RCC 7860 (cell line): ENCODE measurements around the gene RCSD1.
A peak's percentile ranks its signal among the peaks of the same experiment; 100 is the strongest.
"Not testable (repeated sequence)": the region's sequence is repeated elsewhere in the genome, so short reads cannot be mapped to it uniquely, and the experiment has no call there.

Experiments used
- DNase-seq: peaks from one replicate; pipeline ENCODE4 v3.0.0-alpha.2; 2015; ENCODE audit warnings: low spot score
- FAIRE-seq: peaks from 2 replicates; lab custom pipeline; 2012; peaks lifted over from hg19 to GRCh38; lab: Jason Lieb, UNC

Gene RCSD1

DNA sequence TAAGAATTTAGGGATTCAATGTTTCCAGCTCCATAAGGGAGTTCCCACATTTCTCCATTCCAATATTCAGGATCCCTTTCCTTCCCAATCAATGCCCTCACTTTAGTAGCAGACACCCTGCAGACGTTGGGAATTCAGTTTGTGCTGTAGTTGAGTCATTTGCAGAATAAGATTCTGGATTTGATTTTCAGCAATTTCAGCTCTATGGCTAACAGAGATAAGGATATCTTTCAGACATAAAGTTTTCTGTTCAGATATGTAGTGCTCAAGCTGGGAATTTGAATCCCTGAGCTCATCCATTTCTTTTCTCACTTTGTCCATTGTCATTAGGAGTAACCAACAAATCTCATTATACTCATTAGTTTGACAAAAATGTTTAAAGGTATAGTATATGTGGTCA, 104.8 kb downstream of the RCSD1 start:
- DNase-seq (no peak), FAIRE-seq (no peak)

DNA sequence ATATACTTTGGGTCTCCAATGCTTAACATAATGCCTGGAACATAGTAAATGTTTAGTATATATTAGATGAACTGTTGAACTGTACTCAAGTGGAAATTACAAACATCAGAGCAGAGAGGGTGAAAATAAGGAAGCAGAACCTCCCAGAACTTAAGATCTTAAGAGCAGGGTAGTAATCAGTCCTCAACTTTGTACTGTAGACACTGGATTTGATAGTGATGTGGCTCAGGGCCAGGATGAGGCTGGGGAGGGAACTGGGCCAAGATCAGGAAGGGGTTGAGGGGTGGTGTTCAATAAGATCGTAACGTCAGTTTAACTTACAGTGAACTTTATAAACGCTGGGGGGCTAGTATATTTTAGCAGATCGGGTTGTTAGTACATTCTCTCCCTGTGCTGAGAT, 107.1 kb downstream of the RCSD1 start:
- FAIRE-seq = no peak
- no peak for DNase-seq

DNA sequence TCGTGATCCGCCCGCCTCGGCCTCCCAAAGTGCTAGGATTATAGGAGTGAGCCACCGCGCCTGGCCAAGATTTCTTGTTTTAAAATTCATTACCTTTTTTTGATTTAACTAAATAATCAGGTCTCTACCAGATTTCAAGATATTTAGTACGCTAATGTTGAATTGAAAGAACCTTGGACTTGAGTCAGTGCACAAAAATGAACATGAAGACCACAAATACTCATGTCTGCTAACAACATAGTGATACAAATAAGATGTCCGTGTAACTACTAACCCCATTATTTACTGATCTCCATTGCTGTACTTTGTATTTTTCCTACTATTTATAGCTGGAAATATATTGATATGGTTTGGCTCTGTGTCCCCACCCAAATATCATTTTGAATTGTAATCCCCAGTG, 108.1 kb downstream of the RCSD1 start:
- FAIRE-seq (no peak), DNase-seq (no peak)

DNA sequence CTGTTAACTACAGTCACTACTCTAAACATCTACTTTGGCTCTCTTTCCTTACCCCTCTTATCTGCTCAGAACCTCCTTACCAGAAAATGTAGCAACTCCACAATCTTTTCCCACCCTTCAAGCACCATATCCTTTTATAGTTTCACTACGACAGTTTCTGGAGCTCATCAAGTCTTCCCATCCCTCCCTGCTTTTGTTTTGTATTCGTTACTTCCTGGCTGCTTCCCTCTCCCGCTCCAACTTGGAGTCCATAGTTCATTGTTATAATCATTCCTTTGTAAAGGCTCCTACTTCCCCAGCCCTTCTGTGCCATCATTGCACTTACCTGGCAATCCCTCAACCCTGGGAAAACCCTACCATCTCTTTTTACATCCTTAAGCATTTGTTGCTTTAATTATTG, 109.7 kb downstream of the RCSD1 start:
- DNase-seq (no peak), FAIRE-seq (no peak)

DNA sequence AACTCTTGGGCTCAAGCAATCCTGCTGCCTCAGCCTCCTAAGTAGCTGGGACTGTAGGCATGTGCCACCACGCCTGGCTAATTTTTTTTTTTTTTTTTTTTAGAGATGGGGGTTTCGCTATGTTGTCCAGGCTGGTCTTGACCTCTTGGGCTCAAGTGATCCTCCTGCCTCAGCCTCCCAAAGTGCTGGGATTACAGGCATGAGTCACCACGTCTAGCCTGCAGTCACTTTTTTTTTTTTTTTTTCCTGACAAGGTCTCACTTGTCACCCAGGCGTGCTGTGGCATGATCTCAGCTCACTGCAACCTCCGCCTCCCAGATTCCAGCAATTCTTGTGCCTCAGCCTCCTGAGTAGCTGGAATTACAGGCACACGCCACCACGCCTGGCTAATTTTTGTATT, 111.1 kb downstream of the RCSD1 start:
- DNase-seq, FAIRE-seq: not testable (repeated sequence)

DNA sequence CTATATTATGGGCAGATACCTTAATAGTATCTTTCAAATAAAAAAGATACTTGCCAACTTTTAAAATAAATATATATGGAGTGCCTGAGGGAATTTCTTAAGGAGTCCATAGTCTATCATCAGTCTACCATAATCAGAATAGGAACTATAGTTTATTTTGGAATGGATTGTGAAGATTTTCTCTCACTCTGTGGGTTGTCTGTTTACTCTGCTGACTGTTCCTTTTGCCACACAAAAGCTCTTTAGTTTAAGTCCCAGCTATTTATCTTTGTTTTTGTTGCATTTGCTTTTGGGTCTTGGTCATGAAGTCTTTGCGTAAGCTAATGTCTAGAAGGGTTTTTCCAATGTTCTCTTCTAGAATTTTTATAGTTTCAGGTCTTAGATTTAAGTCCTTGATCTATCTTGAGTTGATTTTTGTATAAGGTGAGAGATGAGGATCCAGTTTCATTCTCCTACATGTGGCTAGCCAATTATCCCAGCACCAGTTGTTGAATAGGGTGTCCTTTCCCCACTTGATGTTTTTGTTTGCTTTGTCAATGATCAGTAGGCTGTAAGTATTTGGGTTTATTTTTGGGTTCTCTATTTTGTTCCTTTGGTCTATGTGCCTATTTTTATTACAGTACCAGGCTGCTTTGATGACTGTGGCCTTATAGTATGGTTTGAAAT, 112.5 kb downstream of the RCSD1 start:
- DNase-seq, FAIRE-seq: not testable (repeated sequence)

DNA sequence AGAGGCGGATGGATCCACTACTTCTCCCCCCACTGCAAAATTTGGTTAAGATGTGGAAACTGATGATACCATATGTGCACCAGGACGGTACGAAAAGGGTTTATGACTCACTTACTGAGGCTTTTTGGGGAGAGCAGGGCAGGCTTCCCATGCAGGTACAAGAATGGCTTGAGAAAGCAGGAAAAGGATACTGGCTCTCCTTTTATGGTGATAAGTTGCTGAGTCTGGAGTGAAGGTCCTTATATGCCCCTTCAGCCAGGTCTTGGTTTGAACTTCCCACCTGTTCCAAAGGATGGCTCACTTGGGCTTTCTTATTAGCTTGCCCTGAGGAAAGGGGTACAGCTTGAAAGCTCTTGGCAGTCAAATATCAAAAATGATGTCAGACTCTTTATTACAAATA, 114.9 kb downstream of the RCSD1 start:
- FAIRE-seq (no peak), DNase-seq (no peak)

DNA sequence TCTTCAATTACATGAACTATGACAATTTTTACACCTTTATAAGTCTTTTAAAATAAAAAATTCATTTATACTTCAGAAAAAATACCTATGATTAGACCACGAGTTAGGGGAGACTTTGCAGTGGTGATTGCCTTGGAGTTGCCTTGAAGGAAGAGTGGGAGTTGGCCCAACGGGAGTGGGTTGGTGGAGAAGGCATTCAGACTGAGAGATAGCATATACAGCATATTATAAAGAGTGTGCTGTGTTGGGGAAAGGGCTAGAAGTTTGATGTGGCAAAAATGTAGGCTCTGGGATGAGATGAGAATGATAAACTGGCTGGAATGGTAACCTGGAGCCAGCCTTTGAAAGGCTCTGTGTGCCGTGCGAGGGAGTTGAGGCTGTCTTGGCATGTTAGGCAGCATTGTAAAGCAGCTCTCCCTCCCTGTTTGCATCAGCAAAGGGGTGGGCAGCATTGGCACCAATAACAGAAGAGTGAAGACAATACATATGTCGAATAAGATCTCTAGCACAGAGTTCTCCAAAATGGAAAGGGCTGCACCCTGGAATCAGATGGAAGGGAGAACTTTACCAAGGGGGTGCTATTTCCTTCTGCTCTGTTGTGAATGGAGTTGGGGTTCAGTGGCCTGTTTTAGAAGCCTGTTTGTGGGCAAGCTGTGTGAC, 116.1 kb downstream of the RCSD1 start:
- FAIRE-seq (no peak), DNase-seq (no peak)

DNA sequence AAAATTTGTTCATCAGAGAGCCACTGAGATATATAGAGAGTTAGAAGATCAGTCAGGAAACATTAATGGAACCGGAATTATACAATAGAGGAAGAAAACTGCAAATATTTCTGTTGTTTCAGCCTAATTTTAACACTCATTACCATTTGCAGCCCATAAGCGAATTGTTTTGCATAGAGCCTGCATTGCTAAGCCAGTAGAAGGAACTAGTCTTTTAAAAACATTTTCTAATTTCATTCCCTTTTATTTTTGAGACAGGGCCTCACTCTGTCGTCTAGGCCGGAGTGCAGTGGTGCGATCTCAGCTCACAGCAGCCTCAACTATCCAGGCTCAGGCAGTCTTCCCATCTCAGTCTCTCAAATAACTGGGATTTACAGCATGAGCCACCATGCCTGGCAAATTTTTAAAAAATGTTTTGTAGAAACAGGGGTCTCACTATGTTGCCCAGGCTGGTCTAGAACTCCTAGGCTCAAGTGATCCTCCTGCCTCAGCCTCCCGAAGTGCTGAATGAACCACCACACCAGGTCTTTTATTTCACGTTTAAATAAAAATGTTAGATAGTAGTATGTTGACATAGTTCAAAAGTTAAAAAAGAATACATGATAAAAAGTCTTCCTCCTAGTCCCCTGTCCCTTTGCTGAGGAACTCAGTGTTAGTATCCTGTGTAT, 117.1 kb downstream of the RCSD1 start:
- DNase-seq = no peak
- no peak for FAIRE-seq

DNA sequence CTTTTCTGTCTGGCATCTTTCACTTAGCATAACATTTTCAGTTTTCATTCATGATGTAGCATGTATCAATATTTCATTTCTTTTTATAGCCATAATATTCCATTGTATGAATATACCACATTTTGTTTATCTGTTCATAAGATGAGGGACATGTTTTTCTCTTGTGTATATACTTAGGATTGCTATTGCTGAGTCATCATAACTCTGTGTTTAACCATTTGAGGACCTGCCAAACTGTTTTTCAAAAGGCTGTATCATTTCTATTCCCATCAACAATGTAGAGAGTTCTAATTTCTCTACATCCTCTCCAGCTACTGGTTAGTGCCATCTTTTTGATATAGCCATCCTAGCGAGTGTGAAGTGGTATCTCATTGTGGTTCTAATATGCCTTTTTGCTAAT, 118.0 kb downstream of the RCSD1 start:
- FAIRE-seq (no peak), DNase-seq (no peak)

DNA sequence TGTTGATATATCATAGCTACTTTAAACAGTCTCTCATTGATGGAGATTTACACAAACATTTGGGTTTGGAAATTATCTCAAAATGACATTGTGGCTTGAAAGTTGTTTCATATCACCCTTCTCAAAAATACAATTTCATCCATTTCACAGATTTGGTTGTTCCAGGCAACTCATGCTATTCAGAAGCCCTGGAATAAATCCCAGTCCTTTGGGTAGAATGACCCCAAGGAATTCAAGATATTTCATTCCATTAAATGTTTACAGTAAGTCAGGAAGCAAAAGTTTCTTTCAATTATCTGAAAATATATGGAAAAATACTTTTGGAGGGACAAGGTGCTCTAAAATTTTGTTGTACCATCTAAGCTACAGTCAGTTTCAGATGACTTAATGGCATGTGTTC, 118.9 kb downstream of the RCSD1 start:
- no peak for DNase-seq
- FAIRE-seq = no peak

DNA sequence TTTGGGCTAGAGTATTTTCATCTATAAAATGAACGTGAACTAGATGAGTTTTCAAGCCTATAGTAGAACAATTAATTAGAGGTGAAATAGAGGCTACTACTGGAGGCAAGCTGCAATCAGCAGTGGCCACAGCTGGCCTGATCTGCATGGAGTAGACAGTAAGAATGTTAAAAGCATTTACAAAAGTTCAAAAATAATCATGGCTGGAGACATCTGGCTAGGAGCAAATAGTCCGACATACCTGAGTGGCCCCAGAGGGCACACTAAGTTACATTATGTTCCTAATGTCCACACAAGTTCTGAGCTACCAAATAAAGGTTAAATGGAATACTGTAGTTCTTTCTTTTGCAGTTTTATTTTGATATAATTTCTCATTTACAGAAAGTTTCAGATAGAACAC, 119.7 kb downstream of the RCSD1 start:
- DNase-seq (no peak), FAIRE-seq (no peak)

DNA sequence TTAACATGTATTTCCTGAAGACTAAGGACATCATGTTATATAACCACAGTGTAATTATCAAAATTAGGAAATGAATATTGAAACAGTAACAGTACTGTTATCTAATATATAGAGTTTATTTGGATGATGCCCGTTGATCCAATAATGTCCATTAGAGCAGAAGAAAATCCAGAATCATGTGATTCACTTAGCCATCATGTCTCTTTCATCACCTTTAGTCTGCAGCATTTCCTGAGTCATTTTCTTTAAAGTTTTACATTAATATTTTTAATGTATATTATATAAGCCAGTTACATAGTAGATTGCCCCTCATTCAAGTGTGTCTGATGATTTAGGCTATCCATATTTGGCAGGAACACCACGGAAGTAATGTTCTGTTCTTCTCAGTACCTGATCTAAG, 120.6 kb downstream of the RCSD1 start:
- peak; percentile 14 for FAIRE-seq

DNA sequence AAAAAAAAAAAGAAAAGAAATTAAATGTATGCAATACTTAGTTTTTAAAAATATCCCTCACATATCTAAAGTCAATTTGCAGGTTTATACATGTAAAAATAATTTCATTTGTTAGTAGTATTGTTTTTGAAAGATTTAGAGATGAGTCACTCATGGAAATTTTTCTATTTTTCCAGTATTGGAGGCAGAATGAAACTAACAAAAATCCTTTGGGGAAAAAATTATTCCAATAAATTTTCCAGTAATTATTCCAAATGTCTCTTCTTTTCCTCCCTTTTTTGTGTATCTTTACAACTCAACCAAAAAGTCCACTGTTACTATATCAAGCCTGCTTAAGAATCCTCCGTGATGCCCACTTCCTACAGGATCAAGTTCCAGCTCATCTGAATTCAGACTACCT, 121.6 kb downstream of the RCSD1 start:
- DNase-seq (no peak), FAIRE-seq (no peak)

More for the DNA sequence above, 120.6 kb downstream of the RCSD1 start:
- no peak for DNase-seq

DNA sequence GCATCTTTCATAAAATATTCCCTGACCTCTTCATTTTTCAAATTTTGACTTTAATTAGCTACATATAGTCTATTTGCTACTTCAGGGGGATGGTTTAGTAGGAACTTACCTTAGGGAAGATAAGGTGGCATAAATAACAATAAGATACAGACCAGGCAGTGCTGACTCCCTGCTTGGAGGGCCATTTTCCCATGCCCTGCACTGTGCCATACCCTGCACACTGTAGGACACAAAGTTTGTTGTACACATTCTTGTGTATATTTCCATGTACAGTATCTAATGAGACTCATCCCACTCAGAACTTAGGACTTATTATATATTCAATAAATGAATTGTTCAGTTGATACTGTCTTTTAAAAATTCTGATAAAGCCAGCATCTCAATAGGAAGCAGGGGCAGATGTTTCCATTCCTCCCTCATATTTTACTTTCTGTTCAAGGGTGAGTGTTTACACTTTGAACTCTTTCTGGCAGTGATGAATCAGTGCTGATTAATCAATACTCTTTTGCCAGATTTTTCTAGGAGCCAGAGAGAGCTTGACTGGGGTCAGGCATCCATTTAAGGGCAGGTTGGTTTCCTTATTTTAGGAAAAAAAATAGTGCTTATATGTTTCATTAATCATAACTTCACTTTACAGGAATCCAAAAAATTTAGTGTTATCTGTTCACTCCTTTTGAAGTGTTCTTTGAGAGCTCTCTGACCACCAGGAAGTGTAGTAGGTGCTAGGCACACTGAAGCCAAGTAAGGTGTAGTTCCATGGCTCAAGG, 122.4 kb downstream of the RCSD1 start:
- DNase-seq (no peak), FAIRE-seq (no peak)

DNA sequence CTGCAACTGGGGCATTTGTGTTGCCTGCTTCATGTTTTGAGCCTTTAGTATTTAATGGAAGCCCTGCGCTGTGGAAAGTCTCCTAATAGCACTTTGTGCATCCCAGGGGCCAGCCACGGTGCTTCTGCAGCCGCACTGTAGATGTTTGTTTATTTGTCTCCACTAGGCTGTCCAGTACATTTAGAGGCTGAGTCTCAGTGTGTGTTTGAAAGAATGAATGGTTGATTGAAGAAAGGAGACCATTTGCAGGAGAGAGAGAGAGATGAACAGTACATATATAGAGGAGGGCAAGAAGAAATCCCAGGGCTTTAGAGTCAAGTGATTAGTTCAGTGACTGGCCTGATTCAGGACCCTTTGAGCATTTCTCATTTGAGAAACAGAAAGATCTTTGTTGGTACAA, 125.6 kb downstream of the RCSD1 start:
- no peak for FAIRE-seq
- DNase-seq = no peak
